GM12873 (cell line): ENCODE data around the gene ST3GAL3.

Experiments
- CTCF ChIP-seq: IDR thresholded peaks from 2 replicates; pipeline ENCODE4 v1.5.1; 2012; ENCODE audit warnings: low read depth, mild to moderate bottlenecking, moderate library complexity, low read length, control low read depth; ENCODE audit not compliant: insufficient read depth; ENCODE audit errors: missing control alignments

ST3GAL3 gene

GRCh38 chr1:43812579-43812978 is 105.2 kb downstream of the ST3GAL3 start:
- TF ChIP-seq CTCF: no peak

GRCh38 chr1:43814401-43814800 is 107.1 kb downstream of the ST3GAL3 start:
- no peak for TF ChIP-seq CTCF

GRCh38 chr1:43817304-43817939 is 110.1 kb downstream of the ST3GAL3 start:
- TF ChIP-seq CTCF: no peak

- TF ChIP-seq CTCF: no peak
These were observed 111.4 kb downstream of the ST3GAL3 start for GRCh38 chr1:43818691-43819090.

GRCh38 chr1:43819357-43819756 is 112.0 kb downstream of the ST3GAL3 start:
- TF ChIP-seq CTCF: no peak

GRCh38 chr1:43821471-43821870 is 114.1 kb downstream of the ST3GAL3 start:
- TF ChIP-seq CTCF: no peak

GRCh38 chr1:43822040-43822690 is 114.8 kb downstream of the ST3GAL3 start:
- no peak for TF ChIP-seq CTCF
